HUES48 (cell line): ENCODE data around the gene ITFG1.
A peak's percentile ranks its signal among the peaks of the same experiment; 100 is the strongest.

Experiments
- H3K27ac ChIP-seq: one replicate; pipeline ENCODE4 v1.7.0; 2013; ENCODE audit warnings: low read depth, low read length, inconsistent platforms
- H3K27me3 ChIP-seq: 2 replicates; pipeline ENCODE4 v1.6.1; 2013; ENCODE audit warnings: mild to moderate bottlenecking, low read length; ENCODE audit not compliant: control insufficient read depth, insufficient read depth
- H3K36me3 ChIP-seq: 2 replicates; pipeline ENCODE4 v1.6.1; 2013; ENCODE audit warnings: low read length; ENCODE audit not compliant: control insufficient read depth, insufficient read depth
- H3K4me1 ChIP-seq: 2 replicates; pipeline ENCODE4 v1.6.1; 2013; ENCODE audit warnings: mild to moderate bottlenecking, low read length; ENCODE audit not compliant: control insufficient read depth, insufficient read depth
- H3K4me3 ChIP-seq: 2 replicates; pipeline ENCODE4 v1.5.1; 2013; ENCODE audit warnings: mild to moderate bottlenecking, low read depth, low read length
- H3K9ac ChIP-seq: 2 replicates; pipeline ENCODE4 v1.6.1; 2013; ENCODE audit warnings: mild to moderate bottlenecking, low read depth, low read length, moderate library complexity
- H3K9me3 ChIP-seq: 2 replicates; pipeline ENCODE4 v1.6.1; 2013; ENCODE audit warnings: low read length; ENCODE audit not compliant: control insufficient read depth, insufficient read depth

Gene ITFG1

GRCh38 chr16:47416869-47417268 is 44.0 kb downstream of the ITFG1 start:
- H3K27me3 ChIP-seq, result no peaks in the 10 kb centered on the region

GRCh38 chr16:47413041-47413440 is 47.8 kb downstream of the ITFG1 start:
- H3K36me3 ChIP-seq, result 0 out of 2 replicates have a peak, but pooled peaks cover 2% of the 10 kb centered on the region
- H3K9ac ChIP-seq, result no peak overlapping the region
- H3K27ac ChIP-seq, result no peak overlapping the region
- H3K27me3 ChIP-seq, result no peaks in the 10 kb centered on the region
- no peaks in the 10 kb centered on the region for H3K4me1 ChIP-seq
- no peaks in the 10 kb centered on the region for H3K9me3 ChIP-seq
- H3K4me3 ChIP-seq, result no peak overlapping the region

More at GRCh38 chr16:47416869-47417268, 44.0 kb downstream of the ITFG1 start:
- H3K9ac ChIP-seq, result no peak overlapping the region
- 0 out of 2 replicates have a peak, but pooled peaks cover 2% of the 10 kb centered on the region for H3K36me3 ChIP-seq
- no peak overlapping the region for H3K27ac ChIP-seq
- H3K4me3 ChIP-seq, result no peak overlapping the region
- H3K4me1 ChIP-seq, result no peaks in the 10 kb centered on the region
- H3K9me3 ChIP-seq, result no peaks in the 10 kb centered on the region

- no peak overlapping the region for H3K9ac ChIP-seq
- no peak overlapping the region for H3K27ac ChIP-seq
- H3K4me1 ChIP-seq, result no peaks in the 10 kb centered on the region
- H3K36me3 ChIP-seq, result no peaks in the 10 kb centered on the region
- H3K4me3 ChIP-seq, result no peak overlapping the region
- H3K27me3 ChIP-seq, result no peaks in the 10 kb centered on the region
- H3K9me3 ChIP-seq, result no peaks in the 10 kb centered on the region
These were observed 52.4 kb downstream of the ITFG1 start for GRCh38 chr16:47408491-47408890.

- H3K4me1 ChIP-seq, result peaks cover 7% of the 10 kb centered on the region
- H3K36me3 ChIP-seq, result no peaks in the 10 kb centered on the region
- no peak overlapping the region for H3K4me3 ChIP-seq
- H3K9ac ChIP-seq, result no peak overlapping the region
- H3K9me3 ChIP-seq, result no peaks in the 10 kb centered on the region
- H3K27me3 ChIP-seq, result no peaks in the 10 kb centered on the region
- no peak overlapping the region for H3K27ac ChIP-seq
These were observed 64.9 kb downstream of the ITFG1 start for GRCh38 chr16:47395733-47396498.

GRCh38 chr16:47392081-47392480 is 68.8 kb downstream of the ITFG1 start:
- Histone ChIP-seq H3K36me3 (no peaks in the 10 kb centered on the region), H3K27ac (no peak overlapping the region), H3K27me3 (no peaks in the 10 kb centered on the region), H3K9ac (no peak overlapping the region), H3K9me3 (no peaks in the 10 kb centered on the region), H3K4me1 (peaks cover 12% of the 10 kb centered on the region), H3K4me3 (no peak overlapping the region)

GRCh38 chr16:47388705-47389104 is 72.2 kb downstream of the ITFG1 start:
- Histone ChIP-seq H3K4me1 (peaks cover 15% of the 10 kb centered on the region), H3K9ac (no peak overlapping the region), H3K4me3 (no peak overlapping the region), H3K27ac (no peak overlapping the region), H3K36me3 (no peaks in the 10 kb centered on the region), H3K27me3 (no peaks in the 10 kb centered on the region), H3K9me3 (no peaks in the 10 kb centered on the region)

- no peaks in the 10 kb centered on the region for H3K27me3 ChIP-seq
These were observed 73.7 kb downstream of the ITFG1 start for GRCh38 chr16:47387026-47387734.

GRCh38 chr16:47386201-47386718 is 74.6 kb downstream of the ITFG1 start:
- no peak overlapping the region for H3K4me3 ChIP-seq
- H3K9me3 ChIP-seq, result no peaks in the 10 kb centered on the region
- peaks cover 15% of the 10 kb centered on the region for H3K4me1 ChIP-seq
- H3K36me3 ChIP-seq, result no peaks in the 10 kb centered on the region
- peak overlapping the region; percentile 48 for H3K27ac ChIP-seq
- H3K9ac ChIP-seq, result no peak overlapping the region
- no peaks in the 10 kb centered on the region for H3K27me3 ChIP-seq

More at GRCh38 chr16:47387026-47387734, 73.7 kb downstream of the ITFG1 start:
- Histone ChIP-seq H3K36me3 (no peaks in the 10 kb centered on the region), H3K4me1 (peaks cover 15% of the 10 kb centered on the region), H3K4me3 (no peak overlapping the region), H3K9ac (no peak overlapping the region), H3K9me3 (no peaks in the 10 kb centered on the region), H3K27ac (no peak overlapping the region)

GRCh38 chr16:47382362-47382761 is 78.5 kb downstream of the ITFG1 start:
- H3K9me3 ChIP-seq, result no peaks in the 10 kb centered on the region
- H3K9ac ChIP-seq, result no peak overlapping the region
- no peak overlapping the region for H3K27ac ChIP-seq
- H3K36me3 ChIP-seq, result no peaks in the 10 kb centered on the region
- no peaks in the 10 kb centered on the region for H3K27me3 ChIP-seq
- no peak overlapping the region for H3K4me3 ChIP-seq
- H3K4me1 ChIP-seq, result peaks cover 16% of the 10 kb centered on the region

GRCh38 chr16:47377154-47377553 is 83.7 kb downstream of the ITFG1 start:
- Histone ChIP-seq H3K36me3 (no peaks in the 10 kb centered on the region), H3K9ac (no peak overlapping the region), H3K4me3 (no peak overlapping the region), H3K4me1 (peaks cover 28% of the 10 kb centered on the region), H3K27ac (peak overlapping the region; percentile 70), H3K9me3 (no peaks in the 10 kb centered on the region), H3K27me3 (no peaks in the 10 kb centered on the region)

GRCh38 chr16:47375423-47375822 is 85.4 kb downstream of the ITFG1 start:
- H3K9me3 ChIP-seq, result no peaks in the 10 kb centered on the region
- no peaks in the 10 kb centered on the region for H3K27me3 ChIP-seq
- no peak overlapping the region for H3K9ac ChIP-seq
- peak overlapping the region; percentile 54 for H3K27ac ChIP-seq
- peaks cover 28% of the 10 kb centered on the region for H3K4me1 ChIP-seq
- H3K4me3 ChIP-seq, result no peak overlapping the region
- no peaks in the 10 kb centered on the region for H3K36me3 ChIP-seq
